ENCODE data around the gene UBASH3B. TPM values are rescaled to one million over a fixed set of nuclear protein-coding genes. Genes with fewer than 3 reads are reported as not detected.

UBASH3B gene
- total RNA-seq, 1 donor from 2014 or later: 6.6 TPM

- Mint-ChIP-seq H3K27ac (no peak overlapping the region), H3K9me3 (no peaks in the 10 kb centered on the region), H3K4me1 (peaks cover 14% of the 10 kb centered on the region), H3K4me3 (no peak overlapping the region), H3K27me3 (ENCODE audit: low read depth) (no peaks in the 10 kb centered on the region), H3K36me3 (no peaks in the 10 kb centered on the region)
- no peak for DNase-seq (ENCODE audit: low spot score in 2 of 2, unreplicated experiment in 2 of 2)
- TF ChIP-seq CTCF (IDR thresholded peaks at IDR 0.05; ENCODE audit: unreplicated experiment): no peak
Observed at GRCh38 chr11:122690384-122690783, 34.9 kb downstream of the UBASH3B start.

DNA sequence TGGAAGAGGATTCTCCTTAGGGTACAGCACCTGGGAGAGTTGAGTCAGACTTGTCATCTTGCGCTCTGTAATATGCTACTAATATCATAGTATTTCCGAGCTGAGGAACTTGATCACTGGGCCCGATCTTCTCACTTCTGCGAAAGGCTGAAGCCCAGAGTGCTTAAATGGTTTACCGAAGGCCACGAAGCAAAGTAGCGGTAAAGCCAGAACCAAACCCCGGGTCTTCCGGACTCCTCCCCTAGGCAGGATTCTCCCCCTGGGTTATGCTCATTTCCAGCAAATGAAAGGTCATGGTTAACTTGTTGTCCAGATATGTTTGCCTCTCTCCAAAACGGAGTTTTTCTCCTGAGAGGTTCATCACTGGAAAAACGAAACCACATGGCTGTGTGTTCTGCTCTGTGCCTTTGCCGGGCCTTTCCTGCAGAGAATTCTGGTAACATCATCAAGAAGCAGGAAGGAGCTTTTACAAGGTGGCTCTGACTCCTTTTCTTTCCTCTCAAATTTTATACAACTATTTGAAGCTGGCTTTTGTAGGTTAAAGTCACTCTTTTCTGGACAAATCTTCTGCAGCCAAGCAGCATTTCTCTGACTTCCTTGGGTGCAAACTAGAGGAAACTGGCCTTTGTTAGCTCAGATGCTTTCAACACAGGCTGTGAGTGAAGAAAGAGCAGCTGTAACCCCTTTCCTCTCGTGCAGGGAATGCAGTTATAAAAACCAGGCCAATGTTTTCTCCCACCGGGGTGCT lies 35.5 kb downstream of the UBASH3B start:
- Mint-ChIP-seq H3K27ac (peak overlapping the region; percentile 45), H3K4me3 (no peak overlapping the region)

DNA sequence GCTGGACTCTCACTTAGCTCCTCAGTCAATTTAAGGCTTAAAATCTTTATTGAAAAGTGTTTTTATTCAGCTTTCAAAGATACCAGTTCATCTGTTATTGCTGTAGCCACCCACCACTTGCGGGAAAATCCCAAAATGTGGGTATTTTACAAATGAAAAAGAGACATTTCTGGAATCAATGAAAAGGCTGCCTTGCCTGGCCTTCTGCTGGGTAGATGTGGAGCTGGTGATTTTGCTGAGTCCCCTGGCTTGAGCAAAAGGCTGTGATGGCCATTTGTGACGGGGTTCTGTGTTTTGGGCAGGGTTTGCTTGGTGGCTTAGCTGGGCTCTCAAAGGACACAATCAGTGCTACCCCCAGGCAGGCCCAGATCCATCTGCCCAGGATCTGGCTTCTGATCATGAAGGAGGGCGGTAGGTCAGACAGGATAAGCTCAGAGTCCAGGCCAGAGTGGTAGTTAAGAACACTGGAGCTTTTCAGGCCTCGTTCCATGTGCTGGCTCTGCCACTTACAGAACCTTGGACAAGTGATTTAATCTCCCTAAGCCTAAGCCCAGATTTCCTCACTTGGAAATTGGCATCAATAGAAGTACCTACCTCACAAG lies 36.1 kb downstream of the UBASH3B start:
- peaks cover 12% of the 10 kb centered on the region for H3K4me1 Mint-ChIP-seq
- DNase-seq (ENCODE audit: low spot score in 2 of 2, unreplicated experiment in 2 of 2): no peak
- H3K27ac Mint-ChIP-seq: peak overlapping the region; percentile 45
- H3K9me3 Mint-ChIP-seq: no peaks in the 10 kb centered on the region
- no peak for TF ChIP-seq CTCF (IDR thresholded peaks at IDR 0.05; ENCODE audit: unreplicated experiment)
- no peak overlapping the region for H3K4me3 Mint-ChIP-seq
- H3K36me3 Mint-ChIP-seq: no peaks in the 10 kb centered on the region
- no peaks in the 10 kb centered on the region for H3K27me3 Mint-ChIP-seq (ENCODE audit: low read depth)

More for the DNA sequence above, 35.5 kb downstream of the UBASH3B start:
- DNase-seq (ENCODE audit: low spot score in 2 of 2, unreplicated experiment in 2 of 2): no peak
- Mint-ChIP-seq H3K4me1 (peaks cover 13% of the 10 kb centered on the region), H3K36me3 (no peaks in the 10 kb centered on the region), H3K9me3 (no peaks in the 10 kb centered on the region), H3K27me3 (ENCODE audit: low read depth) (no peaks in the 10 kb centered on the region)
- TF ChIP-seq CTCF (IDR thresholded peaks at IDR 0.05; ENCODE audit: unreplicated experiment): no peak

- Mint-ChIP-seq H3K9me3 (no peaks in the 10 kb centered on the region), H3K27ac (peak overlapping the region; percentile 63), H3K36me3 (no peaks in the 10 kb centered on the region), H3K4me3 (no peak overlapping the region), H3K27me3 (ENCODE audit: low read depth) (no peaks in the 10 kb centered on the region), H3K4me1 (peaks cover 18% of the 10 kb centered on the region)
- no peak for TF ChIP-seq CTCF (IDR thresholded peaks at IDR 0.05; ENCODE audit: unreplicated experiment)
- DNase-seq (ENCODE audit: low spot score in 2 of 2, unreplicated experiment in 2 of 2): no peak
Observed at GRCh38 chr11:122692444-122692843, 36.9 kb downstream of the UBASH3B start.

- TF ChIP-seq CTCF (IDR thresholded peaks at IDR 0.05; ENCODE audit: unreplicated experiment): no peak
- Mint-ChIP-seq H3K4me3 (no peak overlapping the region), H3K36me3 (no peaks in the 10 kb centered on the region), H3K4me1 (peaks cover 19% of the 10 kb centered on the region), H3K27ac (no peak overlapping the region), H3K27me3 (ENCODE audit: low read depth) (no peaks in the 10 kb centered on the region), H3K9me3 (no peaks in the 10 kb centered on the region)
- DNase-seq (ENCODE audit: low spot score in 2 of 2, unreplicated experiment in 2 of 2): no peak
Observed at GRCh38 chr11:122695076-122695615, 39.6 kb downstream of the UBASH3B start.
